ENCODE results near the gene SHISA6.

The SHISA6 gene

GRCh38 chr17:11461993-11462548 is 221.1 kb downstream of the SHISA6 start:
- TF ChIP-seq, protein P1, sequence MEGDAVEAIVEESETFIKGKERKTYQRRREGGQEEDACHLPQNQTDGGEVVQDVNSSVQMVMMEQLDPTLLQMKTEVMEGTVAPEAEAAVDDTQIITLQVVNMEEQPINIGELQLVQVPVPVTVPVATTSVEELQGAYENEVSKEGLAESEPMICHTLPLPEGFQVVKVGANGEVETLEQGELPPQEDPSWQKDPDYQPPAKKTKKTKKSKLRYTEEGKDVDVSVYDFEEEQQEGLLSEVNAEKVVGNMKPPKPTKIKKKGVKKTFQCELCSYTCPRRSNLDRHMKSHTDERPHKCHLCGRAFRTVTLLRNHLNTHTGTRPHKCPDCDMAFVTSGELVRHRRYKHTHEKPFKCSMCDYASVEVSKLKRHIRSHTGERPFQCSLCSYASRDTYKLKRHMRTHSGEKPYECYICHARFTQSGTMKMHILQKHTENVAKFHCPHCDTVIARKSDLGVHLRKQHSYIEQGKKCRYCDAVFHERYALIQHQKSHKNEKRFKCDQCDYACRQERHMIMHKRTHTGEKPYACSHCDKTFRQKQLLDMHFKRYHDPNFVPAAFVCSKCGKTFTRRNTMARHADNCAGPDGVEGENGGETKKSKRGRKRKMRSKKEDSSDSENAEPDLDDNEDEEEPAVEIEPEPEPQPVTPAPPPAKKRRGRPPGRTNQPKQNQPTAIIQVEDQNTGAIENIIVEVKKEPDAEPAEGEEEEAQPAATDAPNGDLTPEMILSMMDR (IDR thresholded peaks at IDR 0.05) = no peak
- intact Hi-C loops (cut with DNase I; ENCODE audit: low total_unique reads) = no loop called here

DNA sequence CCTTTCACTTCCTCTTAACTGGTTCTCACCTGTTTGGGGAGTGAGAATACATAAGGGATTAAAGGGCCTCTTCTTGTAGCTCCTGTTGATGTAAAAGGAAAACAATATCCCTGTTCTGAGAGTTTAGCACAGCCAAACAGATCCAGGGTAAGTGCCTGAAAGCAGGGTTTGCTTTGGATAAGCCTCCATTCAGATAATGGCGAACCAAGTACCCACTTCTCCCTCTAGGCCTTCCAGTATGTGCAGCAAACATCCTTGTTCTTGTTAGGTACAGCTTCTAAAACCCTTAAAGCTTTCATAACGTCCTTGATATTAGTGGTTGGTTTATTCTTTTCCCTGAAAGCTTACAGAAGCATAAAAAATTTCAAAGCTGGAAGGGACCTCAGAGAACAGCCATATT is 226.6 kb downstream of the SHISA6 start:
- intact Hi-C loops (cut with DNase I; ENCODE audit: low total_unique reads) = no loop called here
- TF ChIP-seq, protein P1 (IDR thresholded peaks at IDR 0.05) = no peak
- no peak overlapping the region for H3K27ac ChIP-seq
- H3K4me1 ChIP-seq = no peaks in the 10 kb centered on the region
- no peak for DNase-seq
- H3K9me3 ChIP-seq = no peaks in the 10 kb centered on the region
- no peak overlapping the region for H3K4me3 ChIP-seq
- H3K36me3 ChIP-seq = no peaks in the 10 kb centered on the region
- H3K27me3 ChIP-seq = no peaks in the 10 kb centered on the region

More at GRCh38 chr17:11461993-11462548, 221.1 kb downstream of the SHISA6 start:
- H3K9me3 ChIP-seq = no peaks in the 10 kb centered on the region
- H3K36me3 ChIP-seq = no peaks in the 10 kb centered on the region
- no peak overlapping the region for H3K27ac ChIP-seq
- no peak overlapping the region for H3K4me3 ChIP-seq
- H3K4me1 ChIP-seq = no peaks in the 10 kb centered on the region
- H3K27me3 ChIP-seq = no peaks in the 10 kb centered on the region
- no peak for DNase-seq

DNA sequence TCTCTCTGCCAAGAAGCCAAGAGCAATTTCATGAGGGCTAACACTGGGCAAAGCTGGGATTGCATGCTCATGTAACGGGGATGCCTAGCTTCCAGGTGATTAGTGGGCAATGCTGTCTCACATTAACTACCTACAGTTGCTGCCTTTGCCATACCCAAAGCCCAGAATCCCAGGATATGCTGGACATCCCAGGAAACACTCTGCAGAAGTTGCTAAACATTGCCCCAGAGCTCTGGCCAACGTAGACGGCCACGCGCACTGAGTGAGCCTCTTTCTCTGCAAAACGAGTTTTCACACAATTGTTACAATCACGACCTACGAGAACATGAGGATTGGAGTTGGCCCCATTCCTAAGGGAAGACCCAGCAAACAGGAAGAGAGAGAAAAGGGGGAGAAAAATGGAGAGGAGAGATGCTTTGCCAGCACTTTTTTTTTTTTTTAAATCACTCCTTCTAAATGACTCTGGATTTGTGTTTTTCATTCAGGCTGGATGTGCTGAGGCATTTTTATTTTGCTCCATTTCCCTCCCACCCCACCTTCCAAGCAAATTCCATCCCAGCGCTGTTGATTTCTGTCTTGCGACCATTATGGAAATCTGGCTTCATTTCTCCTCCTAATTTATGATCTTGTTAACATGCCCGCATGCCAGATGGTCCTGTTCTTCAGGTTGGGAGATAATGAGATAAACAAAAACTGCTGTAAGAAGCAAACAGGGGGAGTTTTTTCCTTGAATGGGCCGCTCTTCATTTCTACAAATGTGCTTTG is 244.5 kb downstream of the SHISA6 start:
- Histone ChIP-seq H3K36me3 (no peaks in the 10 kb centered on the region), H3K27me3 (no peaks in the 10 kb centered on the region), H3K4me1 (no peaks in the 10 kb centered on the region), H3K27ac (no peak overlapping the region), H3K9me3 (no peaks in the 10 kb centered on the region), H3K4me3 (no peak overlapping the region)
- DNase-seq = no peak
- intact Hi-C loops (cut with DNase I; ENCODE audit: low total_unique reads) = no loop called here
- TF ChIP-seq, protein P1 (IDR thresholded peaks at IDR 0.05) = no peak

GRCh38 chr17:11486101-11486867 is 245.3 kb downstream of the SHISA6 start:
- H3K4me3 ChIP-seq = no peak overlapping the region
- H3K27me3 ChIP-seq = no peaks in the 10 kb centered on the region
- no peaks in the 10 kb centered on the region for H3K4me1 ChIP-seq
- DNase-seq = no peak
- H3K36me3 ChIP-seq = no peaks in the 10 kb centered on the region
- no peaks in the 10 kb centered on the region for H3K9me3 ChIP-seq
- intact Hi-C loops (cut with DNase I; ENCODE audit: low total_unique reads) = no loop called here
- TF ChIP-seq, protein P1 (IDR thresholded peaks at IDR 0.05) = no peak
- H3K27ac ChIP-seq = no peak overlapping the region

DNA sequence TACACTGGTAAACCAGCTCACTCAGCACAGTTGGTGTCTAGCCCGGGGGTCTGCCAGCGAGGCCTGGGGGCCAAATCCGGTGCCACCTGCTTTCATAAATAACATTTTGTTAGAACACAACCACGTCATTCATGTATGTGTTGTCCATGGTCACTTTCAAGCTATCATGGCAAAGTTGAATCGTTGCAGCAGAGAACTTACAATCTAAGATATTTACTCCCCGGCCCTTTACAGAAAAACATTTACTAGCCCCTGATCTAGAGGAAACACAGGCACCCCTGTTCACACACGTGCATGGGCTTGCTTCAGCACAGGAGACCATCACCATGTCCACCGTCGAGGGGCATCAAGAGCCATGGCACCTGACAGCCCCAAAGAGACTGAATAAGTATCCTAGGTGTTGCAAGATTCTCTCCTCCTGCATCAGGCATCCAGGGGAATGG is 245.9 kb downstream of the SHISA6 start:
- intact Hi-C loops (cut with DNase I; ENCODE audit: low total_unique reads) = no loop called here
- Histone ChIP-seq H3K27me3 (no peaks in the 10 kb centered on the region), H3K27ac (no peak overlapping the region), H3K4me1 (no peaks in the 10 kb centered on the region), H3K4me3 (no peak overlapping the region), H3K9me3 (no peaks in the 10 kb centered on the region), H3K36me3 (no peaks in the 10 kb centered on the region)
- DNase-seq = no peak
- TF ChIP-seq, protein P1 (IDR thresholded peaks at IDR 0.05) = no peak
